HepG2 (cell line): ENCODE data around the gene RAB36. TPM values are rescaled to one million over a fixed set of nuclear protein-coding genes. Genes with fewer than 3 reads are reported as not detected.

Source experiments
- ATAC-seq: fragments of 200-7000 bp; cut with Tn5 transposase; 3 replicates; pipeline ENCODE4 v1.9.1; 2020; ENCODE audit warnings: mild to moderate bottlenecking, moderate library complexity
- BruUV-seq: library from RNA; stranded (reverse); fragments of 400-500 nt; replicated peaks from 2 replicates; lab custom pipeline; 2021; lab: Mats Ljungman, UMichigan
- CTCF ChIA-PET: fragments of 300-600 bp; formaldehyde crosslinking; extraction: SDS; loops from one replicate; lab custom pipeline; 2021; ENCODE audit warnings: low total read pairs, inconsistent platforms, low intra/inter-chr PET ratio; lab: Yijun Ruan, JAX
- POLR2A ChIA-PET: fragments of 350-600 bp; sonication (Branson Sonifier 250); formaldehyde crosslinking; loops from one replicate; lab custom pipeline; 2020; ENCODE audit warnings: antibody characterized with exemption, inconsistent platforms; lab: Yijun Ruan, JAX
- DNase-seq: peaks from one replicate; pipeline ENCODE4 v3.0.0-alpha.2; 2015; ENCODE audit warnings: low spot score
- FAIRE-seq: peaks from 3 replicates; lab custom pipeline; 2011; peaks lifted over from hg19 to GRCh38; lab: Jason Lieb, UNC
- H2AFZ ChIP-seq: one replicate; pipeline ENCODE4 v1.6.1; 2011; ENCODE audit warnings: low read length, inconsistent platforms
- H3K27ac ChIP-seq: fragments of 300-600 bp; 3 replicates; pipeline ENCODE4 v1.8.0; 2011; ENCODE audit warnings: mixed run types, mild to moderate bottlenecking, mixed read lengths, low read length, inconsistent platforms; ENCODE audit not compliant: insufficient read depth; ENCODE audit errors: extremely low read length
- H3K27me3 ChIP-seq, 2 experiments: fragments of 200-600 bp in 1 of 2; 2 replicates in 1 of 2; 3 replicates in 1 of 2; pipeline versions ENCODE4 v1.6.0 to v1.8.0; 2011; ENCODE audit warnings: low read length in 2 of 2, mild to moderate bottlenecking in 2 of 2, moderate library complexity in 2 of 2, inconsistent platforms in 1 of 2; ENCODE audit not compliant: insufficient read depth in 2 of 2, control insufficient read depth in 1 of 2
- H3K36me3 ChIP-seq, 2 experiments: fragments of 200-600 bp in 1 of 2; replicated peaks in 1 of 2; 2 replicates in 1 of 2; 3 replicates in 1 of 2; pipeline versions ENCODE4 v1.5.1 to v1.8.0; 2011; ENCODE audit warnings: low read length in 2 of 2, inconsistent platforms in 1 of 2; ENCODE audit not compliant: insufficient read depth in 2 of 2, control insufficient read depth in 1 of 2
- H3K4me1 ChIP-seq: 2 replicates; pipeline ENCODE4 v1.5.1; 2012; ENCODE audit warnings: low read length, inconsistent platforms; ENCODE audit not compliant: insufficient read depth
- H3K4me2 ChIP-seq: 2 replicates; pipeline ENCODE4 v1.6.0; 2011; ENCODE audit warnings: low read depth, low read length, inconsistent platforms
- H3K4me3 ChIP-seq, 3 experiments: fragments of 200-600 bp in 1 of 3; sonication (generic), shearing (Covaris generic) in 1 of 3; replicated peaks in 1 of 3; 2 replicates each; pipeline ENCODE4 v1.5.1; 2011 to 2016; ENCODE audit warnings: low read length in 3 of 3, inconsistent platforms in 2 of 3, low read depth in 2 of 3, mild to moderate bottlenecking in 2 of 3, control low read depth in 1 of 3, mixed read lengths in 1 of 3; ENCODE audit not compliant: insufficient read depth in 1 of 3
- H3K79me2 ChIP-seq: one replicate; pipeline ENCODE4 v1.6.1; 2011; ENCODE audit warnings: low read length, inconsistent platforms; ENCODE audit not compliant: insufficient read depth
- H3K9ac ChIP-seq: 2 replicates; pipeline ENCODE4 v1.6.0; 2011; ENCODE audit warnings: mild to moderate bottlenecking, low read depth, low read length, inconsistent platforms; ENCODE audit not compliant: insufficient read depth
- H3K9me3 ChIP-seq: 2 replicates; pipeline ENCODE4 v1.5.1; 2012; ENCODE audit warnings: mild to moderate bottlenecking, low read length
- H4K20me1 ChIP-seq: 2 replicates; pipeline ENCODE4 v1.6.0; 2011; ENCODE audit warnings: inconsistent platforms, mild to moderate bottlenecking, low read length, moderate library complexity; ENCODE audit not compliant: insufficient read depth
- ATF2 ChIP-seq: sonication (generic); formaldehyde crosslinking; IDR thresholded peaks from 2 replicates; pipeline ENCODE4 v1.4.0; 2020; ENCODE audit warnings: missing genetic modification reagents
- EHMT2 ChIP-seq: fragments of 200-600 bp; sonication (generic); IDR thresholded peaks from 2 replicates; pipeline ENCODE4 v1.7.0; 2017; ENCODE audit warnings: antibody characterized with exemption, low read depth, low read length, borderline replicate concordance
- MLLT10 ChIP-seq: sonication (generic); formaldehyde crosslinking; IDR thresholded peaks from 2 replicates; pipeline ENCODE4 v1.4.0; 2020; ENCODE audit warnings: missing genetic modification reagents
- PCBP2 ChIP-seq: fragments of 200-400 bp; formaldehyde crosslinking; optimal IDR thresholded peaks from 2 replicates; pipeline ENCODE3; 2018; ENCODE audit warnings: low read length, low read depth; ENCODE audit not compliant: poor library complexity, severe bottlenecking
- SP5 ChIP-seq: IDR thresholded peaks from 2 replicates; pipeline ENCODE4 v1.6.1; 2016; ENCODE audit warnings: low read depth, borderline replicate concordance
- SRSF1 ChIP-seq: fragments of 200-400 bp; formaldehyde crosslinking; optimal IDR thresholded peaks from 2 replicates; pipeline ENCODE3; 2017; ENCODE audit warnings: mild to moderate bottlenecking, low read depth, low read length, moderate library complexity
- TRAFD1 ChIP-seq: sonication (generic); formaldehyde crosslinking; IDR thresholded peaks from 2 replicates; pipeline ENCODE4 v1.5.1; 2020; ENCODE audit warnings: missing genetic modification reagents, mild to moderate bottlenecking, borderline replicate concordance
- ZBTB25 ChIP-seq: IDR thresholded peaks from 2 replicates; pipeline ENCODE4 v1.6.1; 2018; ENCODE audit warnings: missing genetic modification reagents
- ZBTB33 ChIP-seq: sonication (generic); formaldehyde crosslinking; IDR thresholded peaks from 2 replicates; pipeline ENCODE4 v1.4.0; 2020; ENCODE audit warnings: missing genetic modification reagents
- ZNF572 ChIP-seq: sonication (generic); formaldehyde crosslinking; IDR thresholded peaks from 2 replicates; pipeline ENCODE4 v1.5.1; 2020; ENCODE audit warnings: mild to moderate bottlenecking, missing genetic modification reagents
- WGBS: methylation state at CpG from one replicate; pipeline ENCODE4 v1.1.6; 2017; ENCODE audit warnings: low lambda C conversion rate; 5-methylcytosine and 5-hydroxymethylcytosine counted together
- in situ Hi-C: cut with HindIII; loops from 2 replicates; pipeline ENCODE4 v1.10.0; 2017; ENCODE audit warnings: low pct_unique_long_range_greater_than_20kb; ENCODE audit not compliant: extremely low pct_ligation_motif_present
- intact Hi-C: fragments of 100-400 bp; cut with micrococcal nuclease; formaldehyde crosslinking; loops from one replicate; pipeline ENCODE4 v1.10.0; 2022; ENCODE audit not compliant: unreplicated experiment
- polyA plus RNA-seq, 8 experiments: library from polyadenylated mRNA; depleted of rRNA in 3 of 8; stranded (reverse) in 7 of 8; unstranded in 1 of 8; fragments of >200 nt; fragmentation: Illumina TruSeq in 4 of 8; extraction: Trizol in 4 of 8; gene quantifications; 2 replicates each; pipeline versions ENCODE4 v1.2.1 to v1.2.3, GENCODE V29; 2011 to 2016; ENCODE audit warnings: low read depth in 4 of 8, missing spikeins in 1 of 8, mixed read lengths in 1 of 8; ENCODE audit not compliant: insufficient read depth in 1 of 8
- total RNA-seq, 5 experiments: library from RNA; depleted of rRNA; stranded (reverse); fragments of >200 nt; fragmentation: Illumina TruSeq; extraction: Trizol; gene quantifications; 2 replicates each; pipeline ENCODE4 v1.2.3, GENCODE V29; 2016; ENCODE audit warnings: low read depth in 1 of 5

Gene RAB36
- total and polyA plus RNA-seq, 2 of the 13 experiments (the other 11 are each of a cell fraction or from before 2014, with no cell fraction given): 0.24 to 0.86 TPM

GRCh38 chr22:23105919-23106318 is 39.4 kb upstream of the RAB36 start:
- CTCF ChIA-PET: no interaction called here
- intact Hi-C loops: no loop called here
- H3K4me3 ChIP-seq: no peak overlapping the region
- H4K20me1 ChIP-seq: no peaks in the 10 kb centered on the region
- no peaks in the 10 kb centered on the region for H3K27me3 ChIP-seq
- H3K27ac ChIP-seq: no peak overlapping the region
- BruUV-seq: no TSS peak
- H2AFZ ChIP-seq: no peak overlapping the region
- in situ Hi-C loops: no loop called here
- H3K4me1 ChIP-seq: peaks cover 10% of the 10 kb centered on the region; the same call in 1 of the 2 replicates
- peaks cover 0 to 7% of the 10 kb centered on the region in 2 experiments; a peak in 1 of 5 replicates for H3K36me3 ChIP-seq
- no peak for TF ChIP-seq MLLT10
- TF ChIP-seq ZNF572 (CRISPR knock-in tag): no peak
- no peak for TF ChIP-seq SRSF1
- no peak for TF ChIP-seq EHMT2
- TF ChIP-seq SP5: no peak
- TF ChIP-seq TRAFD1: no peak
- TF ChIP-seq ZBTB25 (CRISPR knock-in tag): no peak
- no peak for TF ChIP-seq PCBP2
- no peak for TF ChIP-seq ATF2 (CRISPR knock-in tag)
- no peak for TF ChIP-seq ZBTB33 (CRISPR knock-in tag)
- WGBS: 90% methylated on average over 3 of the region's 5 CpGs
- H3K9me3 ChIP-seq: no peaks in the 10 kb centered on the region
- POLR2A ChIA-PET: interaction anchor here (1.6 kb wide), 1 partner anchor 146 kb away, joined by 4 read pairs; no protein-coding TSS in a partner anchor
- ATAC-seq (no peak), DNase-seq (no peak), FAIRE-seq (no peak)
- no peak overlapping the region for H3K4me2 ChIP-seq
- H3K9ac ChIP-seq: no peak overlapping the region
- no peaks in the 10 kb centered on the region for H3K79me2 ChIP-seq
